CD4-positive, alpha-beta memory T cell (primary cell): Measurements from ENCODE around the gene EML1. TPM values are rescaled to one million over a fixed set of nuclear protein-coding genes. Genes with fewer than 3 reads are reported as not detected.

ENCODE experiments used
- CTCF ChIA-PET: fragments of 350-600 bp; sonication (Branson Sonifier 250); formaldehyde crosslinking; loops from one replicate; lab custom pipeline; 2021; ENCODE audit warnings: inconsistent platforms; ENCODE audit not compliant: partially characterized antibody; lab: Charles Lee
- POLR2A ChIA-PET: fragments of 350-600 bp; sonication (Branson Sonifier 250); formaldehyde crosslinking; loops from one replicate; lab custom pipeline; 2021; ENCODE audit not compliant: partially characterized antibody; lab: Charles Lee
- DNase-seq, 5 donors: peaks; one replicate each; pipeline versions ENCODE4 v3.0.0 to v3.0.0-alpha.2; 2020 to 2022; ENCODE audit warnings: mixed read lengths in 1 of 5
- H3K27ac ChIP-seq: one replicate; pipeline ENCODE4 v1.7.0; 2013; ENCODE audit warnings: low read depth, low read length
- H3K27me3 ChIP-seq: 2 replicates; pipeline ENCODE4 v1.7.0; 2013; ENCODE audit warnings: mild to moderate bottlenecking, low read length, moderate library complexity; ENCODE audit not compliant: insufficient read depth
- H3K36me3 ChIP-seq: 2 replicates; pipeline ENCODE4 v1.7.0; 2013; ENCODE audit warnings: mild to moderate bottlenecking, low read length, moderate library complexity; ENCODE audit not compliant: insufficient read depth
- H3K4me1 ChIP-seq: 2 replicates; pipeline ENCODE4 v1.7.0; 2013; ENCODE audit warnings: mild to moderate bottlenecking, low read length, moderate library complexity; ENCODE audit not compliant: insufficient read depth
- H3K4me3 ChIP-seq, 2 donors: one replicate each; pipeline ENCODE4 v1.7.0; 2013; ENCODE audit warnings: low read length in 2 of 2, mild to moderate bottlenecking in 1 of 2
- H3K9me3 ChIP-seq, 2 donors: one replicate each; pipeline ENCODE4 v1.7.0; 2013; ENCODE audit warnings: low read length in 2 of 2, control low read depth in 1 of 2; ENCODE audit not compliant: control insufficient read depth in 1 of 2
- H3K27ac Mint-ChIP-seq, 7 donors: one replicate each; pipeline ENCODE4 v1.8.0; 2020 to 2021; ENCODE audit warnings: mixed read lengths in 7 of 7, mild to moderate bottlenecking in 6 of 7, inconsistent platforms in 3 of 7, moderate library complexity in 3 of 7
- H3K27me3 Mint-ChIP-seq, 2 donors: one replicate each; pipeline ENCODE4 v1.8.0; 2020 to 2021; ENCODE audit warnings: mixed read lengths in 2 of 2
- H3K36me3 Mint-ChIP-seq, 2 donors: one replicate each; pipeline ENCODE4 v1.8.0; 2020 to 2021; ENCODE audit warnings: mixed read lengths in 2 of 2, inconsistent platforms in 1 of 2, mild to moderate bottlenecking in 1 of 2
- H3K4me1 Mint-ChIP-seq, 4 donors: one replicate each; pipeline ENCODE4 v1.8.0; 2020 to 2021; ENCODE audit warnings: mixed read lengths in 4 of 4, mild to moderate bottlenecking in 1 of 4
- H3K4me3 Mint-ChIP-seq, 8 donors: one replicate each; pipeline ENCODE4 v1.8.0; 2020 to 2021; ENCODE audit warnings: mixed read lengths in 8 of 8, mild to moderate bottlenecking in 7 of 8, moderate library complexity in 6 of 8, inconsistent platforms in 3 of 8
- H3K9me3 Mint-ChIP-seq, 8 donors: one replicate each; pipeline ENCODE4 v1.8.0; 2020 to 2021; ENCODE audit warnings: mixed read lengths in 8 of 8, mild to moderate bottlenecking in 5 of 8, inconsistent platforms in 3 of 8, moderate library complexity in 1 of 8
- intact Hi-C: fragments of 100-400 bp; cut with micrococcal nuclease; formaldehyde crosslinking; loops from one replicate; pipeline ENCODE4 v1.15.1; 2023
- polyA plus RNA-seq, 2 donors: library from polyadenylated mRNA; unstranded; fragments of 300-500 nt; fragmentation: Illumina TruSeq; gene quantifications; one replicate each; pipeline ENCODE4 v1.2.3, GENCODE V29; 2021
- total RNA-seq, 2 experiments: library from RNA; stranded (reverse); gene quantifications; one replicate each; pipeline ENCODE4 v1.2.3, GENCODE V29; 2021

EML1 gene
- total and polyA plus RNA-seq, 4 experiments from 2014 or later = 0.22 to 0.23 TPM; not detected in 2

- intact Hi-C loops = no loop called here
- Histone ChIP-seq H3K27ac (no peak overlapping the region), H3K36me3 (no peaks in the 10 kb centered on the region), H3K9me3 (no peaks in the 10 kb centered on the region), H3K27me3 (no peaks in the 10 kb centered on the region), H3K4me3 (no peak overlapping the region), H3K4me1 (no peaks in the 10 kb centered on the region)
- Mint-ChIP-seq H3K27me3 (peaks cover 5 to 7% of the 10 kb centered on the region in 2 donors), H3K4me1 (no peaks in the 10 kb centered on the region), H3K27ac (no peak overlapping the region), H3K4me3 (no peak overlapping the region), H3K9me3 (peaks cover 0 to 7% (median 0%) of the 10 kb centered on the region in 8 donors), H3K36me3 (no peaks in the 10 kb centered on the region)
- CTCF ChIA-PET = interaction anchor here (1.0 kb wide), 1 partner anchor 15 kb away, joined by 7 read pairs; no protein-coding TSS in a partner anchor
- POLR2A ChIA-PET = no interaction called here
- DNase-seq = no peak
These were observed 138.1 kb downstream of the EML1 start for GRCh38 chr14:99931308-99931707.

- H3K36me3 Mint-ChIP-seq = no peaks in the 10 kb centered on the region
- no peaks in the 10 kb centered on the region for H3K36me3 ChIP-seq
- ChIA-PET POLR2A (no interaction called here), CTCF (interaction anchor here (0.6 to 0.8 kb wide), 4 partner anchors 15 to 928 kb away, joined by 3 to 4 read pairs (median 3); no protein-coding TSS in a partner anchor)
- H3K9me3 Mint-ChIP-seq = no peaks in the 10 kb centered on the region
- intact Hi-C loops = no loop called here
- no peak for DNase-seq
- H3K4me3 ChIP-seq = no peak overlapping the region
- no peaks in the 10 kb centered on the region for H3K4me1 Mint-ChIP-seq
- no peak overlapping the region for H3K27ac ChIP-seq
- no peaks in the 10 kb centered on the region for H3K27me3 ChIP-seq
- H3K4me3 Mint-ChIP-seq = peak overlapping the region in 1 of 8 donors; percentile 41
- no peaks in the 10 kb centered on the region for H3K4me1 ChIP-seq
- H3K9me3 ChIP-seq = no peaks in the 10 kb centered on the region
- H3K27ac Mint-ChIP-seq = no peak overlapping the region
- H3K27me3 Mint-ChIP-seq = peaks cover 4 to 5% of the 10 kb centered on the region in 2 donors
These were observed 142.8 kb downstream of the EML1 start for GRCh38 chr14:99936056-99936455.

GRCh38 chr14:99936738-99937474, 143.7 kb downstream of the EML1 start:
- no peaks in the 10 kb centered on the region for H3K4me1 Mint-ChIP-seq
- H3K27ac Mint-ChIP-seq = no peak overlapping the region
- DNase-seq = no peak
- H3K27me3 ChIP-seq = no peaks in the 10 kb centered on the region
- no peak overlapping the region for H3K4me3 Mint-ChIP-seq
- H3K27ac ChIP-seq = no peak overlapping the region
- CTCF ChIA-PET = interaction anchor here (0.9 to 1.5 kb wide), 3 partner anchors 9 to 308 kb away, joined by 3 to 4 read pairs (median 4); no protein-coding TSS in a partner anchor
- no peaks in the 10 kb centered on the region for H3K4me1 ChIP-seq
- H3K4me3 ChIP-seq = no peak overlapping the region
- H3K27me3 Mint-ChIP-seq = peaks cover 0 to 4% of the 10 kb centered on the region in 2 donors
- POLR2A ChIA-PET = interaction anchor here (0.5 kb wide), 1 partner anchor 9 kb away, joined by 3 read pairs; no protein-coding TSS in a partner anchor
- no peaks in the 10 kb centered on the region for H3K9me3 ChIP-seq
- no peaks in the 10 kb centered on the region for H3K36me3 Mint-ChIP-seq
- H3K9me3 Mint-ChIP-seq = no peaks in the 10 kb centered on the region
- H3K36me3 ChIP-seq = no peaks in the 10 kb centered on the region
- intact Hi-C loops = no loop called here

GRCh38 chr14:99937475-99938244, 144.4 kb downstream of the EML1 start:
- Mint-ChIP-seq H3K27ac (no peak overlapping the region), H3K36me3 (no peaks in the 10 kb centered on the region), H3K4me3 (no peak overlapping the region), H3K4me1 (no peaks in the 10 kb centered on the region), H3K27me3 (peaks cover 0 to 2% of the 10 kb centered on the region in 2 donors), H3K9me3 (no peaks in the 10 kb centered on the region)
- Histone ChIP-seq H3K4me1 (no peaks in the 10 kb centered on the region), H3K4me3 (no peak overlapping the region), H3K27ac (no peak overlapping the region), H3K36me3 (no peaks in the 10 kb centered on the region), H3K27me3 (no peaks in the 10 kb centered on the region), H3K9me3 (no peaks in the 10 kb centered on the region)
- CTCF ChIA-PET = interaction anchor here (1.1 to 1.5 kb wide), 2 partner anchors 8 to 309 kb away, joined by 3 to 4 read pairs; no protein-coding TSS in a partner anchor
- intact Hi-C loops = no loop called here
- POLR2A ChIA-PET = interaction anchor here (0.5 kb wide), 1 partner anchor 8 kb away, joined by 3 read pairs; no protein-coding TSS in a partner anchor
- no peak for DNase-seq

- Mint-ChIP-seq H3K36me3 (no peaks in the 10 kb centered on the region), H3K27me3 (peaks cover 0 to 2% of the 10 kb centered on the region in 2 donors), H3K4me3 (no peak overlapping the region), H3K4me1 (no peaks in the 10 kb centered on the region), H3K27ac (no peak overlapping the region), H3K9me3 (no peaks in the 10 kb centered on the region)
- DNase-seq = no peak
- Histone ChIP-seq H3K9me3 (no peaks in the 10 kb centered on the region), H3K4me1 (no peaks in the 10 kb centered on the region), H3K27me3 (no peaks in the 10 kb centered on the region), H3K27ac (no peak overlapping the region), H3K4me3 (no peak overlapping the region), H3K36me3 (no peaks in the 10 kb centered on the region)
- intact Hi-C loops = no loop called here
- ChIA-PET POLR2A (no interaction called here), CTCF (interaction anchor here (1.0 to 1.5 kb wide), 2 partner anchors 7 to 10 kb away, joined by 3 to 4 read pairs; no protein-coding TSS in a partner anchor)
These were observed 145.2 kb downstream of the EML1 start for GRCh38 chr14:99938376-99938775.

- no peak overlapping the region for H3K4me3 ChIP-seq
- H3K27me3 ChIP-seq = no peaks in the 10 kb centered on the region
- no peaks in the 10 kb centered on the region for H3K4me1 ChIP-seq
- peaks cover 0 to 3% of the 10 kb centered on the region in 2 donors for H3K27me3 Mint-ChIP-seq
- H3K9me3 ChIP-seq = no peaks in the 10 kb centered on the region
- H3K36me3 Mint-ChIP-seq = no peaks in the 10 kb centered on the region
- DNase-seq = no peak
- ChIA-PET POLR2A (no interaction called here), CTCF (interaction anchor here (1.0 kb wide), 1 partner anchor 9 kb away, joined by 3 read pairs; no protein-coding TSS in a partner anchor)
- H3K9me3 Mint-ChIP-seq = no peaks in the 10 kb centered on the region
- H3K4me3 Mint-ChIP-seq = no peak overlapping the region
- intact Hi-C loops = no loop called here
- no peaks in the 10 kb centered on the region for H3K4me1 Mint-ChIP-seq
- H3K36me3 ChIP-seq = no peaks in the 10 kb centered on the region
- no peak overlapping the region for H3K27ac Mint-ChIP-seq
- no peak overlapping the region for H3K27ac ChIP-seq
These were observed 145.7 kb downstream of the EML1 start for GRCh38 chr14:99938896-99939295.

GRCh38 chr14:99939421-99939820, 146.2 kb downstream of the EML1 start:
- CTCF ChIA-PET = interaction anchor here (1.0 kb wide), 1 partner anchor 9 kb away, joined by 3 read pairs; no protein-coding TSS in a partner anchor
- Histone ChIP-seq H3K9me3 (no peaks in the 10 kb centered on the region), H3K4me1 (no peaks in the 10 kb centered on the region), H3K27ac (no peak overlapping the region), H3K36me3 (no peaks in the 10 kb centered on the region), H3K27me3 (no peaks in the 10 kb centered on the region), H3K4me3 (no peak overlapping the region)
- Mint-ChIP-seq H3K27me3 (peaks cover 0 to 3% of the 10 kb centered on the region in 2 donors), H3K4me1 (no peaks in the 10 kb centered on the region), H3K27ac (no peak overlapping the region), H3K9me3 (no peaks in the 10 kb centered on the region), H3K36me3 (no peaks in the 10 kb centered on the region), H3K4me3 (no peak overlapping the region)
- no peak for DNase-seq
- intact Hi-C loops = no loop called here
- POLR2A ChIA-PET = no interaction called here
